GM10266 (cell line): ENCODE measurements around the gene NFYB.
"Not testable (repeated sequence)": the region's sequence is repeated elsewhere in the genome, so short reads cannot be mapped to it uniquely, and the experiment has no call there.

Experiments
- DNase-seq: peaks from one replicate; pipeline ENCODE4 v3.0.0; 2012; ENCODE audit errors: extremely low spot score
- TF ChIP-seq, protein P1 (sequence below): IDR thresholded peaks from 2 replicates; pipeline ENCODE4 v1.5.1; 2012; ENCODE audit warnings: mild to moderate bottlenecking, low read depth; ENCODE audit not compliant: control insufficient read depth, insufficient read depth; ENCODE audit errors: missing control alignments

NFYB gene

DNA sequence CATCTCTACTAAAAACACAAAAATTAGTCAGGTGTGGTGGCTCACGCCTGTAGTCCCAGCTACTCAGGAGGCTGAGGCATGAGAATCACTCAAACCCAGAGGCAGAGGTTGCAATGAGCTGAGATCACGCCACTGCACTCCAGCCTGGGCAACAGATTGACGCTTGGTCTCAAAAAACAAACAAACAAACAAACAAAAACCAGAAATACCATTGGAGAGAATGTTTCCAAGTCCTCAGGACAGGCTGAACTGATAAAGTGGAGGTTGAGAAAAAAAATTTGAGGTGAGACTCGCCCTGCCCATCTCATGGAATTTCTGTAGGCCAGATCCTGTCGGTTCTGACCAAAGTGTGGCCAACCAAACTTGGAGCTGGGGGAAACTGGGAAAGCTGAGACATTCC, 30.6 kb upstream of the NFYB start:
- no peak for DNase-seq
- TF ChIP-seq, protein P1, sequence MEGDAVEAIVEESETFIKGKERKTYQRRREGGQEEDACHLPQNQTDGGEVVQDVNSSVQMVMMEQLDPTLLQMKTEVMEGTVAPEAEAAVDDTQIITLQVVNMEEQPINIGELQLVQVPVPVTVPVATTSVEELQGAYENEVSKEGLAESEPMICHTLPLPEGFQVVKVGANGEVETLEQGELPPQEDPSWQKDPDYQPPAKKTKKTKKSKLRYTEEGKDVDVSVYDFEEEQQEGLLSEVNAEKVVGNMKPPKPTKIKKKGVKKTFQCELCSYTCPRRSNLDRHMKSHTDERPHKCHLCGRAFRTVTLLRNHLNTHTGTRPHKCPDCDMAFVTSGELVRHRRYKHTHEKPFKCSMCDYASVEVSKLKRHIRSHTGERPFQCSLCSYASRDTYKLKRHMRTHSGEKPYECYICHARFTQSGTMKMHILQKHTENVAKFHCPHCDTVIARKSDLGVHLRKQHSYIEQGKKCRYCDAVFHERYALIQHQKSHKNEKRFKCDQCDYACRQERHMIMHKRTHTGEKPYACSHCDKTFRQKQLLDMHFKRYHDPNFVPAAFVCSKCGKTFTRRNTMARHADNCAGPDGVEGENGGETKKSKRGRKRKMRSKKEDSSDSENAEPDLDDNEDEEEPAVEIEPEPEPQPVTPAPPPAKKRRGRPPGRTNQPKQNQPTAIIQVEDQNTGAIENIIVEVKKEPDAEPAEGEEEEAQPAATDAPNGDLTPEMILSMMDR: no peak

DNA sequence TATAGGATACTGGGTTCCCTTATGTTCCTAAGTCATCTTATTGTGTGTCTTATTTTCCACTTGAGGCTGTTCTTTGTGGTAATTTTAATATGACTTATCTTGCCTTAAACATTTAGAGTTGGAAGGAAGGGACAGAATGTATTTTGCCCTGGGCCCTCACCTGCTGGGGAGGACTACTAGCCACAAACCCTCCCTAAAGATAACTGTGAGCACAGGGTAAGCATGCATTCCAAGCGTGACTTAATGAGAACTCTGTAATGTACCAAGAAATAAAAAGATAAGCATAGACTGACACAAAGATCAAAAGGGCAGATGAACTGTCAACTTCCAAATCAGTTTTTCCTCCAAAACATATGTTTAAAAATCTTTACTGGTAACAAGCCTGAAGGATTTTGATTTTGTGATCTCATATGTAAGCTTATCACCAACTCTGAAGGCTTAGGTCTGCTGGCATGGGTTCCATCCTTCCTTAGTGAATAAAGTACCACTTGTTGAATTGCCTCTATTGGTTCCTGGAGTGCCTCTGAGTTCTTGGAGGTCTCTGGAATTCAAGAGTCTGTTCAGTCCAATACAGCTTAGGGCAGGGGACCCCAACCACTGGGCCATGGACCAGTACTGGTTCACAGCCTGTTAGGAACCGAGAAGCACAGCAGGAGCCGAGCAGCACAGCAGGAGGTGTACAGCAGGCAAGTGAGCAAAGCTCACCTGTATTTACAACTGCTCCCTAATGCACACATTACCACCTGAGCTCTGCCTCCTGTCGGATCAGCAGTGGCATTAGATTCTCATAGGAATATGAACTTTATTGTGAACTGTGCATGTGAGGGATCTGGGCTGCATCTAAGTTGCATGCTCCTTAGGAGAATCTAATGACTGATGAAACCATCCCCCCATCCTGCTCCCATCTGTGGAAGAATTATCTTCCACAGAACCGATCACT, 29.8 kb upstream of the NFYB start:
- TF ChIP-seq, protein P1: no peak
- no peak for DNase-seq

DNA sequence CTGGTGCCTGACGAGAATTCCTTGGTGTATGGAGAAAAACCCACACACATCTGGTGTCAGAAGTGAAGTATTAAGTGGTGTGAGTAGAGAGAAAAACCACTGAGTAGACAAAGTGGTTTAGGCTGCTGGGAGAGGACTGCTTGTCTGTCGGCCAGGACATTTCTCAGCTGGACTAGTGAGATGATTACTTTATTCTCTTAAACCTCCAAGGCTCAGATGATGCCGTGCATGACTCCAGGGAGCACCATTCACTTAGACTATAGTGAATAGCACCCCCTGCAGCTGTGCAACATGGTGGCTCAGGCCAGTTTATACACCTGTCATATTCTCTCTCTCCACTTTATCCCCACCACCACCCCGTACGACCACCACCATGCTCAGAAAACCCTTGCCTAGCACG, 28.5 kb upstream of the NFYB start:
- TF ChIP-seq, protein P1: no peak
- DNase-seq: no peak

DNA sequence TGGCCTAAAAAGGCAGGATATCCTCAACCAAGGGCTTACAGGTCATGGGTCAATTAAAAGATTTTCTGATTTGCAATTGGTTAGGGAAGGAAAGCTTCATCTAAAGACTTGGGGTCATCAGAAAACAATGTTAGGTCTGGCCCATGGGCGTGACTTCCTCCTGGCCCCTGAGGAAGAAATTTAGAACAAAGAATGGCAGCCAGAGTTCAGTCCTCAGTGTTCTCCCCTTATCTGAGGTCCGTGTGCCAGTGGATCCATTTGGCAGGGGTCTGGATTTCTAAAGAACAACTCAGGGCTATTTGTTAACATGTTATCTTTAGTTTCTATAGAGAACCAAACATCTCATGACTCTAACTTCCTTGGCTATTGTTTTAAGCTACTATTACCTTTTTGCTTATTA, 27.8 kb upstream of the NFYB start:
- no peak for DNase-seq
- TF ChIP-seq, protein P1: no peak

DNA sequence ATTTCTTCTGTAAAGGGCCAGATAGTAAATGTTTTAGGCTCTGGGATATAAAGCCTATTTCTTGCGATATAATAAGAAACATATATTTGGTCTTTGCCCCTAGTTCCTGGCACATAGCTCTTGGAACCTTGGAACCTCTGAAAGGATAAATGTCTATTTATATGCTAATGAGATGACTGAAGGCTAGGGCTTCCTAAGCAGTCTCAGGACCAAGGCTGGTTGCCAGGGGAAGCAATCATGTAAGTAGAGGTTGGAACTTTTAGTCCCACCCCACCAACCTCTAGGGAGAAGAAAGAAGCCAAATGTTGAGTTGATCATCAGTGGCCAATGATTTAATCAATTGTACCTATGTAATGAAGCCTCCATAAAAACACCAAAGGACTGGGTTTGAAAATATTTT, 26.6 kb upstream of the NFYB start:
- DNase-seq: no peak
- TF ChIP-seq, protein P1: no peak

DNA sequence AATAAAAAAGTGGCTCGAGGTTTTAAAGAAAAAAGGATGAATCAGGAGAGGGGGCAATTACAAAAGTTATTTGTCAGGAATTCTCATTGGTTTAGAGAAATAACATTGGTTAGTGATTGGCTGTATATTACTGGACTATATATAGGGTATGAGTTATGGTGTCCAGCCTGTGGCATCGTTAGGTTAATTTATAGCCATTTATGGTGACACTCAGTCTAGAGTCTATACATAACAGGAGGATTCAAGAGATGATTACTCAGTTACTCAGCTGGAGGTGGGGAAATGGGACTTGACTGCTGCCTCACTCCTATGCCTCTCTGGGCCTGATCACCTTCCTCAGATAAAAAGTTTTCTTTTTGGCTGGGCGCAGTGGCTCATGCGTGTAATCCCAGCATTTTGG, 25.6 kb upstream of the NFYB start:
- no peak for DNase-seq
- TF ChIP-seq, protein P1: no peak

DNA sequence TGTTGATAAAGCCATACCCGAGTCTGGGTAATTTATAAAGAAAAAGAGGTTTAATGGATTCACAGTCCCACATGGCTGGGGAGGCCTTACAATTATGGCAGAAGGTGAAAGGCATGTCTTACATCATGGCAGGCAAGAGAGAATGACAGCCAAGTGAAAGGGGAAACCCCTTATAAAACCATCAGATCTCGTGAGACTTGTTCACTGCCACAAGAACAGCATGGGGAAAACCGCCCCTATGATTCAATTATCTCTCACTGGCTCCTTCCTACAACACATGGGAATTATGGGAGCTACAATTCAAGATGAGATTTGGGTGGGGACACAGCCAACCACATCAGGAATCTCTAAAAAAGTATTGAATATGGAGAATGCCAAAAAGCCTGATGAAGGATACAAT, 25.0 kb upstream of the NFYB start:
- not testable (repeated sequence) for DNase-seq
